ENCODE results near the gene PROX2.
A peak's percentile ranks its signal among the peaks of the same experiment; 100 is the strongest.

GRCh38 chr14:74922752-74923401 is 46.9 kb upstream of the PROX2 start, which contains the start of gene RPS6KL1:
- TF ChIP-seq POLR2A (IDR thresholded peaks at IDR 0.05) (no peak), POLR2AphosphoS5 (IDR thresholded peaks at IDR 0.05; ENCODE audit: insufficient read depth in 1 of 2, low read depth in 1 of 2) (peak in 1 of 2 donors; percentile 32)
- TF ChIP-seq, protein P1, sequence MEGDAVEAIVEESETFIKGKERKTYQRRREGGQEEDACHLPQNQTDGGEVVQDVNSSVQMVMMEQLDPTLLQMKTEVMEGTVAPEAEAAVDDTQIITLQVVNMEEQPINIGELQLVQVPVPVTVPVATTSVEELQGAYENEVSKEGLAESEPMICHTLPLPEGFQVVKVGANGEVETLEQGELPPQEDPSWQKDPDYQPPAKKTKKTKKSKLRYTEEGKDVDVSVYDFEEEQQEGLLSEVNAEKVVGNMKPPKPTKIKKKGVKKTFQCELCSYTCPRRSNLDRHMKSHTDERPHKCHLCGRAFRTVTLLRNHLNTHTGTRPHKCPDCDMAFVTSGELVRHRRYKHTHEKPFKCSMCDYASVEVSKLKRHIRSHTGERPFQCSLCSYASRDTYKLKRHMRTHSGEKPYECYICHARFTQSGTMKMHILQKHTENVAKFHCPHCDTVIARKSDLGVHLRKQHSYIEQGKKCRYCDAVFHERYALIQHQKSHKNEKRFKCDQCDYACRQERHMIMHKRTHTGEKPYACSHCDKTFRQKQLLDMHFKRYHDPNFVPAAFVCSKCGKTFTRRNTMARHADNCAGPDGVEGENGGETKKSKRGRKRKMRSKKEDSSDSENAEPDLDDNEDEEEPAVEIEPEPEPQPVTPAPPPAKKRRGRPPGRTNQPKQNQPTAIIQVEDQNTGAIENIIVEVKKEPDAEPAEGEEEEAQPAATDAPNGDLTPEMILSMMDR (IDR thresholded peaks at IDR 0.05), result no peak
